ENCODE data around the gene NKX2-4. TPM values are rescaled to one million over a fixed set of nuclear protein-coding genes. Genes with fewer than 3 reads are reported as not detected.
"Not testable (repeated sequence)": the region's sequence is repeated elsewhere in the genome, so short reads cannot be mapped to it uniquely, and the experiment has no call there.

The NKX2-4 gene
- total RNA-seq, 5 donors from 2014 or later (not counting 1 experiment from before 2014, with no cell fraction given): not detected

- H3K36me3 ChIP-seq (ENCODE audit: control insufficient read depth in 2 of 2, extremely low read depth in 1 of 2, insufficient read depth in 1 of 2, low read length in 1 of 2): peaks cover 0 to 23% of the 10 kb centered on the region in 2 donors
- H3K9me3 Mint-ChIP-seq: no peaks in the 10 kb centered on the region
- H3K36me3 Mint-ChIP-seq: peaks cover 53% of the 10 kb centered on the region
- 94% methylated on average over 2 of the region's 3 CpGs for WGBS (ENCODE audit: insufficient coverage)
- H3K27me3 ChIP-seq (replicated peaks in 1 of 2; ENCODE audit: control insufficient read depth in 2 of 2, extremely low read depth in 1 of 2, insufficient read depth in 2 of 2, low read length in 1 of 2): no peaks in the 10 kb centered on the region
- DNase-seq (no peak), ATAC-seq (replicated peaks in 1 of 4) (no peak)
- H3K4me3 ChIP-seq (ENCODE audit: control insufficient read depth in 1 of 2, extremely low read depth in 1 of 2, low read length in 1 of 2): no peak overlapping the region
- ChIA-PET POLR2A (interaction anchor here in 1 of 2 donors (0.6 kb wide), 1 partner anchor 45 kb away, joined by 3 read pairs; no protein-coding TSS in a partner anchor), CTCF (no interaction called here)
- H3K4me1 Mint-ChIP-seq: peaks cover 9 to 17% (median 12%) of the 10 kb centered on the region in 3 donors
- no peaks in the 10 kb centered on the region for H3K4me1 ChIP-seq (ENCODE audit: control insufficient read depth in 1 of 2, extremely low read depth in 1 of 2, insufficient read depth in 2 of 2, low read length in 2 of 2)
- no peak overlapping the region for H3K4me3 Mint-ChIP-seq
- H3K9me3 ChIP-seq: no peaks in the 10 kb centered on the region
- H3K27me3 Mint-ChIP-seq: no peaks in the 10 kb centered on the region
- no peak overlapping the region for H3K27ac Mint-ChIP-seq
- H3K27ac ChIP-seq (ENCODE audit: low read length): no peak overlapping the region
These were observed 20.7 kb downstream of the NKX2-4 start for GRCh38 chr20:21376626-21377025.

- Mint-ChIP-seq H3K27me3 (no peaks in the 10 kb centered on the region), H3K4me3 (no peak overlapping the region), H3K4me1 (peaks cover 9 to 17% (median 12%) of the 10 kb centered on the region in 3 donors), H3K36me3 (peaks cover 55% of the 10 kb centered on the region), H3K9me3 (no peaks in the 10 kb centered on the region), H3K27ac (peak overlapping the region in 1 of 2 donors; percentile 23)
- DNase-seq: no peak
- ChIA-PET POLR2A (interaction anchor here in 1 of 2 donors (0.6 kb wide), 1 partner anchor 304 kb away, joined by 5 read pairs; no protein-coding TSS in a partner anchor), CTCF (no interaction called here)
- ATAC-seq (replicated peaks in 1 of 4): no peak
- Histone ChIP-seq H3K27me3 (replicated peaks in 1 of 2; ENCODE audit: control insufficient read depth in 2 of 2, extremely low read depth in 1 of 2, insufficient read depth in 2 of 2, low read length in 1 of 2) (no peaks in the 10 kb centered on the region), H3K4me3 (ENCODE audit: control insufficient read depth in 1 of 2, extremely low read depth in 1 of 2, low read length in 1 of 2) (no peak overlapping the region), H3K9me3 (no peaks in the 10 kb centered on the region), H3K27ac (ENCODE audit: low read length) (no peak overlapping the region), H3K36me3 (ENCODE audit: control insufficient read depth in 2 of 2, extremely low read depth in 1 of 2, insufficient read depth in 1 of 2, low read length in 1 of 2) (peaks cover 0 to 25% of the 10 kb centered on the region in 2 donors), H3K4me1 (ENCODE audit: control insufficient read depth in 1 of 2, extremely low read depth in 1 of 2, insufficient read depth in 2 of 2, low read length in 2 of 2) (no peaks in the 10 kb centered on the region)
- 100% methylated on average over 1 of the region's 1 CpG for WGBS (ENCODE audit: insufficient coverage)
These were observed 23.9 kb downstream of the NKX2-4 start for GRCh38 chr20:21373436-21373835.

- no peaks in the 10 kb centered on the region for H3K9me3 ChIP-seq
- CTCF ChIA-PET: no interaction called here
- peaks cover 9 to 17% (median 12%) of the 10 kb centered on the region in 3 donors for H3K4me1 Mint-ChIP-seq
- no peaks in the 10 kb centered on the region for H3K27me3 ChIP-seq (replicated peaks in 1 of 2; ENCODE audit: control insufficient read depth in 2 of 2, extremely low read depth in 1 of 2, insufficient read depth in 2 of 2, low read length in 1 of 2)
- peaks cover 56% of the 10 kb centered on the region for H3K36me3 Mint-ChIP-seq
- H3K27ac Mint-ChIP-seq: no peak overlapping the region
- H3K4me3 Mint-ChIP-seq: no peak overlapping the region
- H3K36me3 ChIP-seq (ENCODE audit: control insufficient read depth in 2 of 2, extremely low read depth in 1 of 2, insufficient read depth in 1 of 2, low read length in 1 of 2): peaks cover 0 to 29% of the 10 kb centered on the region in 2 donors
- no peak overlapping the region for H3K27ac ChIP-seq (ENCODE audit: low read length)
- ATAC-seq (replicated peaks in 1 of 4) (no peak), DNase-seq (no peak)
- H3K9me3 Mint-ChIP-seq: no peaks in the 10 kb centered on the region
- WGBS (ENCODE audit: insufficient coverage): no CpG with 5 or more reads among the region's 2 CpGs
- H3K4me3 ChIP-seq (ENCODE audit: control insufficient read depth in 1 of 2, extremely low read depth in 1 of 2, low read length in 1 of 2): no peak overlapping the region
- POLR2A ChIA-PET: no interaction called here
- H3K27me3 Mint-ChIP-seq: no peaks in the 10 kb centered on the region
- H3K4me1 ChIP-seq (ENCODE audit: control insufficient read depth in 1 of 2, extremely low read depth in 1 of 2, insufficient read depth in 2 of 2, low read length in 2 of 2): no peaks in the 10 kb centered on the region
These were observed 25.3 kb downstream of the NKX2-4 start for GRCh38 chr20:21372016-21372415.

- Histone ChIP-seq H3K4me1 (ENCODE audit: control insufficient read depth in 1 of 2, extremely low read depth in 1 of 2, insufficient read depth in 2 of 2, low read length in 2 of 2) (no peaks in the 10 kb centered on the region), H3K9me3 (no peaks in the 10 kb centered on the region), H3K27ac (ENCODE audit: low read length) (no peak overlapping the region), H3K36me3 (ENCODE audit: control insufficient read depth in 2 of 2, extremely low read depth in 1 of 2, insufficient read depth in 1 of 2, low read length in 1 of 2) (peaks cover 3 to 33% of the 10 kb centered on the region in 2 donors), H3K4me3 (ENCODE audit: control insufficient read depth in 1 of 2, extremely low read depth in 1 of 2, low read length in 1 of 2) (no peak overlapping the region), H3K27me3 (replicated peaks in 1 of 2; ENCODE audit: control insufficient read depth in 2 of 2, extremely low read depth in 1 of 2, insufficient read depth in 2 of 2, low read length in 1 of 2) (no peaks in the 10 kb centered on the region)
- Mint-ChIP-seq H3K27ac (no peak overlapping the region), H3K4me3 (no peak overlapping the region), H3K27me3 (no peaks in the 10 kb centered on the region), H3K9me3 (no peaks in the 10 kb centered on the region), H3K4me1 (peaks cover 6 to 17% (median 12%) of the 10 kb centered on the region in 3 donors), H3K36me3 (peaks cover 58% of the 10 kb centered on the region)
- WGBS (ENCODE audit: insufficient coverage): no CpG with 5 or more reads among the region's 1 CpG
- ATAC-seq (replicated peaks in 1 of 4): no peak
- POLR2A ChIA-PET: no interaction called here
- DNase-seq: no peak
- CTCF ChIA-PET: no interaction called here
These were observed 26.1 kb downstream of the NKX2-4 start for GRCh38 chr20:21371193-21371592.

GRCh38 chr20:21368791-21369190 is 28.5 kb downstream of the NKX2-4 start:
- no peaks in the 10 kb centered on the region for H3K4me1 ChIP-seq (ENCODE audit: control insufficient read depth in 1 of 2, extremely low read depth in 1 of 2, insufficient read depth in 2 of 2, low read length in 2 of 2)
- no peaks in the 10 kb centered on the region for H3K27me3 ChIP-seq (replicated peaks in 1 of 2; ENCODE audit: control insufficient read depth in 2 of 2, extremely low read depth in 1 of 2, insufficient read depth in 2 of 2, low read length in 1 of 2)
- H3K27me3 Mint-ChIP-seq: no peaks in the 10 kb centered on the region
- H3K36me3 ChIP-seq (ENCODE audit: control insufficient read depth in 2 of 2, extremely low read depth in 1 of 2, insufficient read depth in 1 of 2, low read length in 1 of 2): peaks cover 4 to 41% of the 10 kb centered on the region in 2 donors
- ChIA-PET POLR2A (no interaction called here), CTCF (no interaction called here)
- no peak overlapping the region for H3K4me3 ChIP-seq (ENCODE audit: control insufficient read depth in 1 of 2, extremely low read depth in 1 of 2, low read length in 1 of 2)
- no peak overlapping the region for H3K27ac ChIP-seq (ENCODE audit: low read length)
- no peak for ATAC-seq (replicated peaks in 1 of 4)
- no peak for DNase-seq
- H3K9me3 Mint-ChIP-seq: no peaks in the 10 kb centered on the region
- peaks cover 52% of the 10 kb centered on the region for H3K36me3 Mint-ChIP-seq
- H3K9me3 ChIP-seq: no peaks in the 10 kb centered on the region
- no peak overlapping the region for H3K4me3 Mint-ChIP-seq
- no CpG with 5 or more reads among the region's 2 CpGs for WGBS (ENCODE audit: insufficient coverage)
- peaks cover 6 to 16% (median 7%) of the 10 kb centered on the region in 3 donors for H3K4me1 Mint-ChIP-seq
- H3K27ac Mint-ChIP-seq: no peak overlapping the region

- DNase-seq; H3K4me3 Mint-ChIP-seq; ATAC-seq (replicated peaks in 1 of 4); H3K27ac Mint-ChIP-seq; H3K27ac ChIP-seq (ENCODE audit: low read length); H3K9me3 Mint-ChIP-seq; H3K4me1 Mint-ChIP-seq; H3K9me3 ChIP-seq; H3K4me3 ChIP-seq (ENCODE audit: control insufficient read depth in 1 of 2, extremely low read depth in 1 of 2, low read length in 1 of 2); H3K4me1 ChIP-seq (ENCODE audit: control insufficient read depth in 1 of 2, extremely low read depth in 1 of 2, insufficient read depth in 2 of 2, low read length in 2 of 2); H3K27me3 Mint-ChIP-seq; H3K27me3 ChIP-seq (replicated peaks in 1 of 2; ENCODE audit: control insufficient read depth in 2 of 2, extremely low read depth in 1 of 2, insufficient read depth in 2 of 2, low read length in 1 of 2): not testable (repeated sequence)
- WGBS (ENCODE audit: insufficient coverage): 100% methylated on average over 5 of the region's 9 CpGs
- POLR2A ChIA-PET: interaction anchor here in 1 of 2 donors (0.6 kb wide), 1 partner anchor 13 kb away, joined by 3 read pairs; no protein-coding TSS in a partner anchor
- H3K36me3 Mint-ChIP-seq: peaks cover 59% of the 10 kb centered on the region
- CTCF ChIA-PET: interaction anchor here in 1 of 2 donors (0.7 kb wide), 1 partner anchor 24 kb away, joined by 3 read pairs; no protein-coding TSS in a partner anchor
- H3K36me3 ChIP-seq (ENCODE audit: control insufficient read depth in 2 of 2, extremely low read depth in 1 of 2, insufficient read depth in 1 of 2, low read length in 1 of 2): peaks cover 4 to 55% of the 10 kb centered on the region in 2 donors
These were observed 31.1 kb downstream of the NKX2-4 start for GRCh38 chr20:21366273-21366672.

Data from T-cell (primary cell).